Adrenal gland (tissue), 5 donors: ENCODE measurements around the gene VTA1.

Experiments used
- POLR2A ChIP-seq, 2 donors: fragments of 450-650 bp; IDR thresholded peaks; one replicate each; pipeline ENCODE4 v1.6.1; 2017; ENCODE audit warnings: antibody characterized with exemption in 2 of 2, mild to moderate bottlenecking in 2 of 2, moderate library complexity in 1 of 2
- TF ChIP-seq, protein P1 (sequence below), 6 experiments: fragments of 450-650 bp in 4 of 6; fragments of 200-600 bp in 2 of 6; sonication (generic) in 1 of 6; IDR thresholded peaks; 1 replicate in 5 of 6; 2 replicates in 1 of 6; pipeline versions ENCODE4 v1.5.1 to v1.8.0; 2016 to 2021; ENCODE audit warnings: antibody characterized with exemption in 6 of 6, mild to moderate bottlenecking in 2 of 6, moderate library complexity in 1 of 6
- donor health status: DM: no; HTN: no; CAD: no.

DNA sequence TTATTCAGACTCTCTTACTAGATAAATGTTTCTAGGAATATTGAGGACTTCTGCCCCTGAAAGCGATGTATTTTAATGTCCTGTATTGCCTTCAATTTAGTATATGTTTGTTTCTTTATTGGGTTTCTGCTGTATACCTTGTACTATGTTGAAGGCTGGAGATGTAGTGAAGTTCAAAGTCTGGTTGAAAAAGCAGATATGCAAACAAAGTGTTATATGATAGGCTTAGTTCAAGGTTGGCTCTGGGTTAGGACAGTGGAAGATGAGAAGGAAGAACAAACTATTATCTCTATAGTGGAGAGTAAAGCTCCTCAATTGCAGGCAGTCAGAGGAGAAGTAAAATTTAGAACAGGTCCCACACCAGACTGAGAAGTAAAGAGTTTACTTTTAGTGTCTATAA, 118.4 kb downstream of the VTA1 start:
- TF ChIP-seq, protein P1, sequence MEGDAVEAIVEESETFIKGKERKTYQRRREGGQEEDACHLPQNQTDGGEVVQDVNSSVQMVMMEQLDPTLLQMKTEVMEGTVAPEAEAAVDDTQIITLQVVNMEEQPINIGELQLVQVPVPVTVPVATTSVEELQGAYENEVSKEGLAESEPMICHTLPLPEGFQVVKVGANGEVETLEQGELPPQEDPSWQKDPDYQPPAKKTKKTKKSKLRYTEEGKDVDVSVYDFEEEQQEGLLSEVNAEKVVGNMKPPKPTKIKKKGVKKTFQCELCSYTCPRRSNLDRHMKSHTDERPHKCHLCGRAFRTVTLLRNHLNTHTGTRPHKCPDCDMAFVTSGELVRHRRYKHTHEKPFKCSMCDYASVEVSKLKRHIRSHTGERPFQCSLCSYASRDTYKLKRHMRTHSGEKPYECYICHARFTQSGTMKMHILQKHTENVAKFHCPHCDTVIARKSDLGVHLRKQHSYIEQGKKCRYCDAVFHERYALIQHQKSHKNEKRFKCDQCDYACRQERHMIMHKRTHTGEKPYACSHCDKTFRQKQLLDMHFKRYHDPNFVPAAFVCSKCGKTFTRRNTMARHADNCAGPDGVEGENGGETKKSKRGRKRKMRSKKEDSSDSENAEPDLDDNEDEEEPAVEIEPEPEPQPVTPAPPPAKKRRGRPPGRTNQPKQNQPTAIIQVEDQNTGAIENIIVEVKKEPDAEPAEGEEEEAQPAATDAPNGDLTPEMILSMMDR (IDR thresholded peaks at IDR 0.05): no peak
- no peak for TF ChIP-seq POLR2A (IDR thresholded peaks at IDR 0.05)
